ENCODE measurements around the gene RGMA. TPM values are rescaled to one million over a fixed set of nuclear protein-coding genes. Genes with fewer than 3 reads are reported as not detected.

Gene RGMA
- total RNA-seq, 1 experiment from 2014 or later, result 41.4 TPM

DNA sequence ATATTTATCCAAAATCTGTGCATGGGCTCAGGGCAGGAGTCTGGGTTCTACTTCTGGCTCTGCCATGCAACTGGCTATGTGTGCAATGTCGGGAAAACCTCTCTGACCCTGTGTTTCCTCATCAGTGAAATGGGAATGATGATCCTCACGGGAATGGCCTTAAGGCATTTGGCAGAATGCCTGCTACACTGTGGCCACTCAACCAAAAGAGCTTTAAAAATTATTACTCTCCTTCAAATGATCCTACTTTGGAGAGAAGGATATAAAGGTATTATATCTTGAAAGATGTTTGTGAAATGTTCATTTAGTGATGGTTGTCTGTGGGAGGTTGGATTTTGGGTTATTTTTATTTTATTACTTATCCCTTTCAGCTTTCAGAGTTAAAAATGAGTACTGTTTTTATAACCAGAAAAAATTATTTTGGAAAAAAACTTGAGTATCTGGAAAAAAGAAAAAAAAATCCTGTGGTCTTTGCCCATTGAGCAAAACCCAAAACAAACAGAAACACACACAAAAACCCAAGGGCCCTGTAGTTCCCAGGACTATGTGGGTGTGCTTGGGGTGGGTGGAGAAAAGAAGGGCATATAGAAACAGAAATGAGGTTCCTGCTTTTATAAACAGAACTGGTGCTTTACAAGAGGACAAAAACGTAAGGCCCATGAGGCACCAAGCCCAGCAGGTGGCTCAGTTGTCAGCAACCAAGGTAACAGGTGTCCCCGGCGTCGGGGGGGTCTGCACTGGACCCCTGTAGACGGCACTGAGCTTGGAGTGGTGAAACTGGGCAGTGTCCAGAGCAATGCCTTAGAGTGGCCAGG, 22.0 kb downstream of the RGMA start:
- Histone ChIP-seq H3K4me2 (ENCODE audit: insufficient read depth, insufficient read length, low read length) (no peak overlapping the region), H3K23me2 (ENCODE audit: insufficient read length, low read depth, low read length, poor library complexity, severe bottlenecking) (peaks cover 16% of the 10 kb centered on the region), H4K20me1 (ENCODE audit: control insufficient read depth, insufficient read depth, insufficient read length) (no peaks in the 10 kb centered on the region), H2BK15ac (ENCODE audit: low read depth, low read length) (no peak overlapping the region), H3K27ac (ENCODE audit: insufficient read length, low read depth, low read length) (no peak overlapping the region), H3K9me3 (ENCODE audit: control insufficient read depth, low read depth, low read length) (no peaks in the 10 kb centered on the region), H3K4me1 (ENCODE audit: insufficient read depth, low read length) (peaks cover 23% of the 10 kb centered on the region), H3K9ac (ENCODE audit: extremely low read depth, insufficient read length, low read length) (no peak overlapping the region), H3K79me2 (ENCODE audit: insufficient read depth, low read length) (peaks cover 28% of the 10 kb centered on the region; the same call in 1 of the 2 replicates), H3K56ac (ENCODE audit: insufficient read length, low read depth, low read length) (no peak overlapping the region), H3K4ac (ENCODE audit: low read depth, low read length) (no peak overlapping the region), H2BK120ac (ENCODE audit: low read depth, low read length, poor library complexity, severe bottlenecking) (no peak overlapping the region), H2AK5ac (ENCODE audit: insufficient read length, low read length) (no peak overlapping the region), H3K79me1 (ENCODE audit: insufficient read depth, low read depth, low read length, poor library complexity, severe bottlenecking) (peaks cover 8% of the 10 kb centered on the region), H2BK12ac (ENCODE audit: insufficient read length, low read depth, low read length) (no peak overlapping the region), H4K91ac (ENCODE audit: insufficient read length, low read depth, low read length) (no peak overlapping the region), H3T11ph (ENCODE audit: low read length) (no peak overlapping the region), H2BK20ac (ENCODE audit: low read depth, low read length, poor library complexity, severe bottlenecking) (no peak overlapping the region), H4K8ac (replicated peaks; ENCODE audit: insufficient read length, low read depth, low read length) (no peak overlapping the region), H3K18ac (ENCODE audit: insufficient read length, low read depth, low read length) (no peak overlapping the region), H3K23ac (ENCODE audit: insufficient read length, low read depth, low read length) (no peak overlapping the region), H3K14ac (ENCODE audit: insufficient read depth, low read length) (no peak overlapping the region; the same call in 1 of the 2 replicates), H3K27me3 (ENCODE audit: insufficient read depth, low read length) (no peaks in the 10 kb centered on the region), H2AFZ (ENCODE audit: low read length) (no peak overlapping the region), H2BK5ac (ENCODE audit: insufficient read length, low read length) (no peak overlapping the region), H4K5ac (ENCODE audit: insufficient read length, low read depth, low read length) (no peak overlapping the region)
- DNase-seq, result no peak
- H3K36me3 Mint-ChIP-seq (ENCODE audit: insufficient read depth in 1 of 3, low read depth in 3 of 3), result peaks cover 30 to 80% (median 54%) of the 10 kb centered on the region in 3 experiments
- H3K27me3 Mint-ChIP-seq (ENCODE audit: low read depth), result no peaks in the 10 kb centered on the region
- peaks cover 76 to 91% of the 10 kb centered on the region in 2 experiments for H3K4me1 Mint-ChIP-seq
- H3K9me3 Mint-ChIP-seq, result no peaks in the 10 kb centered on the region; a peak in 1 of 5 replicates
- TF ChIP-seq, protein P1, sequence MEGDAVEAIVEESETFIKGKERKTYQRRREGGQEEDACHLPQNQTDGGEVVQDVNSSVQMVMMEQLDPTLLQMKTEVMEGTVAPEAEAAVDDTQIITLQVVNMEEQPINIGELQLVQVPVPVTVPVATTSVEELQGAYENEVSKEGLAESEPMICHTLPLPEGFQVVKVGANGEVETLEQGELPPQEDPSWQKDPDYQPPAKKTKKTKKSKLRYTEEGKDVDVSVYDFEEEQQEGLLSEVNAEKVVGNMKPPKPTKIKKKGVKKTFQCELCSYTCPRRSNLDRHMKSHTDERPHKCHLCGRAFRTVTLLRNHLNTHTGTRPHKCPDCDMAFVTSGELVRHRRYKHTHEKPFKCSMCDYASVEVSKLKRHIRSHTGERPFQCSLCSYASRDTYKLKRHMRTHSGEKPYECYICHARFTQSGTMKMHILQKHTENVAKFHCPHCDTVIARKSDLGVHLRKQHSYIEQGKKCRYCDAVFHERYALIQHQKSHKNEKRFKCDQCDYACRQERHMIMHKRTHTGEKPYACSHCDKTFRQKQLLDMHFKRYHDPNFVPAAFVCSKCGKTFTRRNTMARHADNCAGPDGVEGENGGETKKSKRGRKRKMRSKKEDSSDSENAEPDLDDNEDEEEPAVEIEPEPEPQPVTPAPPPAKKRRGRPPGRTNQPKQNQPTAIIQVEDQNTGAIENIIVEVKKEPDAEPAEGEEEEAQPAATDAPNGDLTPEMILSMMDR (conservative IDR thresholded peaks at IDR 0.05), result no peak
- WGBS (ENCODE audit: extremely low coverage, insufficient read length, low lambda C conversion rate), result no CpG with 5 or more reads among the region's 7 CpGs
- H3K4me3 Mint-ChIP-seq, result peak overlapping the region in 1 of 2 experiments; percentile 62; a peak in 2 of 5 replicates
- peak overlapping the region; percentile 47 to 73 (median 51); a peak in 5 of 7 replicates for H3K27ac Mint-ChIP-seq

Data from H9 (cell line).